H9 (cell line): ENCODE data around the gene TMEM190. TPM values are rescaled to one million over a fixed set of nuclear protein-coding genes. Genes with fewer than 3 reads are reported as not detected.

Experiments used
- DNase-seq: peaks from one replicate; pipeline ENCODE4 v3.0.0-alpha.2; 2017
- H2AFZ ChIP-seq: one replicate; pipeline ENCODE4 v1.6.1; 2013; ENCODE audit warnings: mild to moderate bottlenecking, low read length, control low read depth, moderate library complexity
- H2AK5ac ChIP-seq: 2 replicates; pipeline ENCODE4 v1.6.1; 2013; ENCODE audit warnings: low read length, control low read depth, mixed read lengths; ENCODE audit not compliant: insufficient read length
- H2BK120ac ChIP-seq: one replicate; pipeline ENCODE4 v1.6.1; 2013; ENCODE audit warnings: low read depth, mild to moderate bottlenecking, low read length, control low read depth, inconsistent platforms; ENCODE audit not compliant: poor library complexity, severe bottlenecking
- H2BK12ac ChIP-seq: 2 replicates; pipeline ENCODE4 v1.6.1; 2013; ENCODE audit warnings: low read length, control low read depth, mixed read lengths, low read depth; ENCODE audit not compliant: insufficient read length
- H2BK15ac ChIP-seq: 2 replicates; pipeline ENCODE4 v1.6.1; 2013; ENCODE audit warnings: low read depth, low read length, control low read depth
- H2BK20ac ChIP-seq: one replicate; pipeline ENCODE4 v1.6.1; 2013; ENCODE audit warnings: low read depth, mild to moderate bottlenecking, low read length, control low read depth, inconsistent platforms; ENCODE audit not compliant: poor library complexity, severe bottlenecking
- H2BK5ac ChIP-seq: 2 replicates; pipeline ENCODE4 v1.6.1; 2013; ENCODE audit warnings: low read length, control low read depth, mixed read lengths; ENCODE audit not compliant: insufficient read length
- H3K14ac ChIP-seq: 2 replicates; pipeline ENCODE4 v1.6.1; 2013; ENCODE audit warnings: low read length, control low read depth; ENCODE audit not compliant: insufficient read depth
- H3K18ac ChIP-seq: 2 replicates; pipeline ENCODE4 v1.6.1; 2013; ENCODE audit warnings: low read depth, mild to moderate bottlenecking, mixed read lengths, low read length, control low read depth; ENCODE audit not compliant: insufficient read length
- H3K23ac ChIP-seq: 2 replicates; pipeline ENCODE4 v1.6.1; 2013; ENCODE audit warnings: low read length, control low read depth, mixed read lengths, low read depth; ENCODE audit not compliant: insufficient read length
- H3K23me2 ChIP-seq: 2 replicates; pipeline ENCODE4 v1.6.1; 2013; ENCODE audit warnings: low read depth, mild to moderate bottlenecking, mixed read lengths, low read length, control low read depth; ENCODE audit not compliant: insufficient read length, poor library complexity, severe bottlenecking
- H3K27ac ChIP-seq: 2 replicates; pipeline ENCODE4 v1.5.1; 2013; ENCODE audit warnings: low read length, control low read depth, mixed read lengths, low read depth; ENCODE audit not compliant: insufficient read length
- H3K27me3 ChIP-seq: 2 replicates; pipeline ENCODE4 v1.6.1; 2013; ENCODE audit warnings: low read length, control low read depth, inconsistent platforms; ENCODE audit not compliant: insufficient read depth
- H3K4ac ChIP-seq: 2 replicates; pipeline ENCODE4 v1.6.1; 2013; ENCODE audit warnings: low read depth, mild to moderate bottlenecking, control low read depth, inconsistent platforms, low read length, moderate library complexity
- H3K4me1 ChIP-seq: 2 replicates; pipeline ENCODE4 v1.6.1; 2013; ENCODE audit warnings: low read length, control low read depth, inconsistent platforms; ENCODE audit not compliant: insufficient read depth
- H3K4me2 ChIP-seq: 2 replicates; pipeline ENCODE4 v1.6.1; 2013; ENCODE audit warnings: low read length, control low read depth, mixed read lengths; ENCODE audit not compliant: insufficient read length, insufficient read depth
- H3K56ac ChIP-seq: 2 replicates; pipeline ENCODE4 v1.6.1; 2013; ENCODE audit warnings: low read depth, mild to moderate bottlenecking, mixed read lengths, low read length, control low read depth; ENCODE audit not compliant: insufficient read length
- H3K79me1 ChIP-seq: 2 replicates; pipeline ENCODE4 v1.6.1; 2013; ENCODE audit warnings: low read depth, mild to moderate bottlenecking, moderate library complexity, low read length, control low read depth, inconsistent platforms; ENCODE audit not compliant: insufficient read depth, poor library complexity, severe bottlenecking
- H3K79me2 ChIP-seq: 2 replicates; pipeline ENCODE4 v1.6.1; 2013; ENCODE audit warnings: low read length, control low read depth, inconsistent platforms; ENCODE audit not compliant: insufficient read depth
- H3K9ac ChIP-seq: 2 replicates; pipeline ENCODE4 v1.6.1; 2013; ENCODE audit warnings: low read length, control low read depth, mixed read lengths; ENCODE audit not compliant: insufficient read length; ENCODE audit errors: extremely low read depth
- H3K9me3 ChIP-seq: one replicate; pipeline ENCODE4 v1.6.1; 2013; ENCODE audit warnings: low read depth, low read length, inconsistent platforms; ENCODE audit not compliant: control insufficient read depth
- H3T11ph ChIP-seq: one replicate; pipeline ENCODE4 v1.6.1; 2013; ENCODE audit warnings: mild to moderate bottlenecking, low read length, control low read depth, inconsistent platforms
- H4K20me1 ChIP-seq: one replicate; pipeline ENCODE4 v1.6.1; 2013; ENCODE audit not compliant: control insufficient read depth, insufficient read length, insufficient read depth
- H4K5ac ChIP-seq: 2 replicates; pipeline ENCODE4 v1.6.1; 2013; ENCODE audit warnings: low read depth, mild to moderate bottlenecking, mixed read lengths, low read length, control low read depth; ENCODE audit not compliant: insufficient read length
- H4K8ac ChIP-seq: replicated peaks from 2 replicates; pipeline ENCODE4 v1.6.1; 2013; ENCODE audit warnings: low read length, control low read depth, mixed read lengths, low read depth; ENCODE audit not compliant: insufficient read length
- H4K91ac ChIP-seq: 2 replicates; pipeline ENCODE4 v1.6.1; 2013; ENCODE audit warnings: low read depth, mild to moderate bottlenecking, moderate library complexity, mixed read lengths, low read length, control low read depth; ENCODE audit not compliant: insufficient read length
- H3K27ac Mint-ChIP-seq, 3 experiments: 2 replicates in 2 of 3; 3 replicates in 1 of 3; pipeline ENCODE4 v1.8.0; 2020 to 2021; ENCODE audit warnings: mixed read lengths in 3 of 3, mild to moderate bottlenecking in 1 of 3, moderate library complexity in 1 of 3
- H3K27me3 Mint-ChIP-seq: 2 replicates; pipeline ENCODE4 v1.8.0; 2021; ENCODE audit warnings: low read depth, mild to moderate bottlenecking, moderate library complexity, mixed read lengths
- H3K36me3 Mint-ChIP-seq, 3 experiments: 2 replicates in 2 of 3; 3 replicates in 1 of 3; pipeline ENCODE4 v1.8.0; 2020 to 2021; ENCODE audit warnings: low read depth in 3 of 3, mixed read lengths in 3 of 3; ENCODE audit not compliant: insufficient read depth in 1 of 3
- H3K4me1 Mint-ChIP-seq, 2 experiments: 2 replicates each; pipeline ENCODE4 v1.8.0; 2020; ENCODE audit warnings: mixed read lengths in 2 of 2
- H3K4me3 Mint-ChIP-seq, 2 experiments: 2 replicates in 1 of 2; 3 replicates in 1 of 2; pipeline ENCODE4 v1.8.0; 2020 to 2021; ENCODE audit warnings: mild to moderate bottlenecking in 2 of 2, mixed read lengths in 2 of 2, moderate library complexity in 1 of 2
- H3K9me3 Mint-ChIP-seq, 2 experiments: 2 replicates in 1 of 2; 3 replicates in 1 of 2; pipeline ENCODE4 v1.8.0; 2020; ENCODE audit warnings: mild to moderate bottlenecking in 2 of 2, mixed read lengths in 2 of 2, moderate library complexity in 1 of 2
- CTCF ChIP-seq: fragments of 200-600 bp; sonication (generic); conservative IDR thresholded peaks from 3 replicates; pipeline ENCODE4 v1.8.0; 2021; ENCODE audit warnings: antibody characterized with exemption, mild to moderate bottlenecking
- WGBS: extraction: QIAGEN DNeasy Blood & Tissue Kit; methylation state at CpG from one replicate; pipeline ENCODE4 v1.1.7; 2013; ENCODE audit warnings: missing lambda C conversion rate, low lambda C conversion rate, mixed read lengths; ENCODE audit not compliant: insufficient read length; ENCODE audit errors: extremely low coverage; 5-methylcytosine and 5-hydroxymethylcytosine counted together
- total RNA-seq: library from RNA; stranded (reverse); gene quantifications from 2 replicates; pipeline ENCODE4 v1.2.1, GENCODE V29; 2021

Gene TMEM190
- total RNA-seq, 1 experiment from 2014 or later: 1.5 TPM

DNA sequence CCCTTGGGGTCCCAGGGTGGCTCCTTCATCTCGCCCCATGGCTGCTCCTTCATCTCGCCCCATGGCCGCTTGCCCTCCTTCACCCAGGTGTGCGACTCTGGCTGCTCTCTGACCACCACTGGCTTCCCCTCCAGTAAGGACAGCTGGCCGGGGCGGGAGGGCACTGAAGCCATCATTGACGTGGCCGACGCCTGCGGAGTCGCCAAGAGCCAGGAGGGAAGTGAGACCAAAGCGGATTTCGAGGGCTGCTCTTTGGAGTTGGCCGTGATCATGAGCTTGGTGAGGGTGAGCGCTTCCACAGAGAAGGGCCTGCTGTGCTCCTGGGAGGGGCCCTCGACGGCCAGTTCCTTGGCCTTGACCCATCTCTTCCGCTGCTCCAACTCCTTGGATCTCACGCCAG is 18.1 kb upstream of the TMEM190 start:
- no peak overlapping the region for H2BK20ac ChIP-seq
- no peak for TF ChIP-seq CTCF
- no peak overlapping the region for H3K4ac ChIP-seq
- no peak overlapping the region for H4K8ac ChIP-seq
- H3K27me3 ChIP-seq: peaks cover 2% of the 10 kb centered on the region; the same call in 1 of the 2 replicates
- no peaks in the 10 kb centered on the region for H3K9me3 ChIP-seq
- no peak overlapping the region for H3T11ph ChIP-seq
- H2AK5ac ChIP-seq: no peak overlapping the region
- H2BK12ac ChIP-seq: no peak overlapping the region
- no peak overlapping the region for H3K27ac ChIP-seq
- no peak overlapping the region for H3K56ac ChIP-seq
- H3K79me1 ChIP-seq: no peaks in the 10 kb centered on the region
- no peak overlapping the region for H4K5ac ChIP-seq
- Mint-ChIP-seq H3K27ac (no peak overlapping the region), H3K27me3 (peaks cover 59% of the 10 kb centered on the region), H3K4me3 (no peak overlapping the region), H3K4me1 (peaks cover 12 to 21% of the 10 kb centered on the region in 2 experiments), H3K36me3 (no peaks in the 10 kb centered on the region), H3K9me3 (no peaks in the 10 kb centered on the region)
- H2BK15ac ChIP-seq: no peak overlapping the region
- no peaks in the 10 kb centered on the region for H3K4me1 ChIP-seq
- H3K79me2 ChIP-seq: no peaks in the 10 kb centered on the region
- WGBS: no CpG with 5 or more reads among the region's 19 CpGs
- no peak overlapping the region for H3K18ac ChIP-seq
- H2BK5ac ChIP-seq: no peak overlapping the region
- H3K23me2 ChIP-seq: peaks cover 3% of the 10 kb centered on the region
- no peak overlapping the region for H3K9ac ChIP-seq
- no peak overlapping the region for H2AFZ ChIP-seq
- no peak overlapping the region for H3K14ac ChIP-seq
- no peak overlapping the region for H2BK120ac ChIP-seq
- H4K91ac ChIP-seq: no peak overlapping the region
- no peak overlapping the region for H3K23ac ChIP-seq
- H4K20me1 ChIP-seq: no peaks in the 10 kb centered on the region
- DNase-seq: no peak
- no peak overlapping the region for H3K4me2 ChIP-seq
